SH-SY5Y (cell line): ENCODE results near the gene IL13RA2.

ENCODE experiments used
- GATA2 ChIP-seq: IDR thresholded peaks from 2 replicates; pipeline ENCODE4 v1.6.1; 2011; ENCODE audit warnings: mild to moderate bottlenecking, low read depth, low read length
- GATA3 ChIP-seq: IDR thresholded peaks from 2 replicates; pipeline ENCODE4 v1.6.1; 2011; ENCODE audit warnings: low read depth, mild to moderate bottlenecking, low read length, moderate library complexity

IL13RA2 gene

GRCh38 chrX:115017455-115017854 is at the start of gene IL13RA2:
IL13RA2 (minus strand) TSS chrX:115017616; CDS start chrX:115017269, 347 bp downstream.
- TF ChIP-seq GATA2 (no peak), GATA3 (no peak)

- TF ChIP-seq GATA2 (no peak), GATA3 (no peak)
These were observed 47.9 kb upstream of the IL13RA2 start for GRCh38 chrX:115065304-115065703.

GRCh38 chrX:115060013-115060412 is 42.6 kb upstream of the IL13RA2 start:
- TF ChIP-seq GATA2 (no peak), GATA3 (no peak)

GRCh38 chrX:115058276-115058675 is 40.9 kb upstream of the IL13RA2 start:
- TF ChIP-seq GATA3, result no peak
- no peak for TF ChIP-seq GATA2

GRCh38 chrX:115054876-115055275 is 37.5 kb upstream of the IL13RA2 start:
- TF ChIP-seq GATA3 (no peak), GATA2 (no peak)

- no peak for TF ChIP-seq GATA3
- no peak for TF ChIP-seq GATA2
These were observed 35.8 kb upstream of the IL13RA2 start for GRCh38 chrX:115053223-115053622.

- TF ChIP-seq GATA2 (no peak), GATA3 (no peak)
These were observed 30.3 kb upstream of the IL13RA2 start for GRCh38 chrX:115047715-115048114.

GRCh38 chrX:115047181-115047580 is 29.8 kb upstream of the IL13RA2 start:
- TF ChIP-seq GATA3 (no peak), GATA2 (no peak)

GRCh38 chrX:115040417-115040816 is 23.0 kb upstream of the IL13RA2 start:
- TF ChIP-seq GATA3 (no peak), GATA2 (no peak)

- TF ChIP-seq GATA2 (no peak), GATA3 (no peak)
These were observed 21.0 kb upstream of the IL13RA2 start for GRCh38 chrX:115038406-115038805.

- TF ChIP-seq GATA3 (no peak), GATA2 (no peak)
These were observed 18.6 kb upstream of the IL13RA2 start for GRCh38 chrX:115036029-115036428.

- TF ChIP-seq GATA2 (no peak), GATA3 (no peak)
These were observed 14.6 kb upstream of the IL13RA2 start for GRCh38 chrX:115031989-115032388.

GRCh38 chrX:115030625-115031024 is 13.2 kb upstream of the IL13RA2 start:
- no peak for TF ChIP-seq GATA2
- TF ChIP-seq GATA3, result no peak

- TF ChIP-seq GATA3 (no peak), GATA2 (no peak)
These were observed 12.6 kb upstream of the IL13RA2 start for GRCh38 chrX:115029869-115030570.

GRCh38 chrX:115029440-115029839 is 12.0 kb upstream of the IL13RA2 start:
- TF ChIP-seq GATA3, result no peak
- TF ChIP-seq GATA2, result no peak

GRCh38 chrX:115023811-115024210 is 6.4 kb upstream of the IL13RA2 start:
- TF ChIP-seq GATA3, result no peak
- no peak for TF ChIP-seq GATA2

GRCh38 chrX:115023139-115023538 is 5.7 kb upstream of the IL13RA2 start:
- TF ChIP-seq GATA2 (no peak), GATA3 (no peak)

- TF ChIP-seq GATA2, result no peak
- TF ChIP-seq GATA3, result no peak
These were observed 3.7 kb upstream of the IL13RA2 start for GRCh38 chrX:115021121-115021520.
